Tibial nerve (tissue), 4 donors: ENCODE measurements around the gene KCTD12.

ENCODE experiments used
- EP300 ChIP-seq, 2 donors: sonication (generic); formaldehyde crosslinking; IDR thresholded peaks; one replicate each; pipeline ENCODE4 v1.6.1; 2017; ENCODE audit warnings: antibody characterized with exemption in 2 of 2, mild to moderate bottlenecking in 1 of 2
- POLR2A ChIP-seq, 2 donors: fragments of 450-650 bp; IDR thresholded peaks; one replicate each; pipeline ENCODE4 v1.6.1; 2017; ENCODE audit warnings: antibody characterized with exemption in 2 of 2, mild to moderate bottlenecking in 2 of 2, moderate library complexity in 2 of 2
- TF ChIP-seq, protein P1 (sequence below), 5 experiments: fragments of 200-600 bp in 3 of 5; fragments of 450-650 bp in 2 of 5; sonication (generic) in 3 of 5; IDR thresholded peaks; one replicate each; pipeline ENCODE4 v1.5.1; 2016 to 2019; ENCODE audit warnings: antibody characterized with exemption in 5 of 5, mild to moderate bottlenecking in 3 of 5, moderate library complexity in 2 of 5

DNA sequence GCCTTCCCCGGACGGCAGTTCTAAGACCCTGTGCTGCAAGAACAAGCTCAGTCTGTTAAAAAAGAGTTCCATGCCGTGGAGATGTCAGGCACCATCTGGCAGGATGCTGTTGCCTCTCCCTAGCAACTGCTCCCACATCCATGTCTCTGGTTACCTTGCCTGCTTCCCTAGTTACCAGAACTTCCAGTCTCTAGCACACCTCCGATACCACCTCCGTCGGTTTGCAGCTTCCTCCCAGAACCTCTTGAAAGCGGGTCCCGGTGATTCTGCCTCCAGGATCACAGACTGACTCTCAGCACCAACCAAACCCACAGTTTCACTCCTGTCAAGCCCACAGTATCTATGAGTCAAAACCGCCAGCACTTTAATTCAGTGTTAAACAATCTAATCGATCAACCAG is 55.4 kb downstream of the KCTD12 start:
- TF ChIP-seq, protein P1, sequence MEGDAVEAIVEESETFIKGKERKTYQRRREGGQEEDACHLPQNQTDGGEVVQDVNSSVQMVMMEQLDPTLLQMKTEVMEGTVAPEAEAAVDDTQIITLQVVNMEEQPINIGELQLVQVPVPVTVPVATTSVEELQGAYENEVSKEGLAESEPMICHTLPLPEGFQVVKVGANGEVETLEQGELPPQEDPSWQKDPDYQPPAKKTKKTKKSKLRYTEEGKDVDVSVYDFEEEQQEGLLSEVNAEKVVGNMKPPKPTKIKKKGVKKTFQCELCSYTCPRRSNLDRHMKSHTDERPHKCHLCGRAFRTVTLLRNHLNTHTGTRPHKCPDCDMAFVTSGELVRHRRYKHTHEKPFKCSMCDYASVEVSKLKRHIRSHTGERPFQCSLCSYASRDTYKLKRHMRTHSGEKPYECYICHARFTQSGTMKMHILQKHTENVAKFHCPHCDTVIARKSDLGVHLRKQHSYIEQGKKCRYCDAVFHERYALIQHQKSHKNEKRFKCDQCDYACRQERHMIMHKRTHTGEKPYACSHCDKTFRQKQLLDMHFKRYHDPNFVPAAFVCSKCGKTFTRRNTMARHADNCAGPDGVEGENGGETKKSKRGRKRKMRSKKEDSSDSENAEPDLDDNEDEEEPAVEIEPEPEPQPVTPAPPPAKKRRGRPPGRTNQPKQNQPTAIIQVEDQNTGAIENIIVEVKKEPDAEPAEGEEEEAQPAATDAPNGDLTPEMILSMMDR (IDR thresholded peaks at IDR 0.05): no peak
- no peak for TF ChIP-seq POLR2A (IDR thresholded peaks at IDR 0.05)
- TF ChIP-seq EP300 (IDR thresholded peaks at IDR 0.05): no peak
